Stimulated activated CD4-positive, alpha-beta T cell treated with anti-CD3 and anti-CD28 coated beads, Interleukin-1b, Interleukin-23, amount 100 ng/mL, for 48 hours (primary cell): ENCODE measurements around the gene CXCR4.

Experiments used
- DNase-seq: peaks from one replicate; pipeline ENCODE4 v3.0.0-alpha.2; 2020

Gene CXCR4

DNA sequence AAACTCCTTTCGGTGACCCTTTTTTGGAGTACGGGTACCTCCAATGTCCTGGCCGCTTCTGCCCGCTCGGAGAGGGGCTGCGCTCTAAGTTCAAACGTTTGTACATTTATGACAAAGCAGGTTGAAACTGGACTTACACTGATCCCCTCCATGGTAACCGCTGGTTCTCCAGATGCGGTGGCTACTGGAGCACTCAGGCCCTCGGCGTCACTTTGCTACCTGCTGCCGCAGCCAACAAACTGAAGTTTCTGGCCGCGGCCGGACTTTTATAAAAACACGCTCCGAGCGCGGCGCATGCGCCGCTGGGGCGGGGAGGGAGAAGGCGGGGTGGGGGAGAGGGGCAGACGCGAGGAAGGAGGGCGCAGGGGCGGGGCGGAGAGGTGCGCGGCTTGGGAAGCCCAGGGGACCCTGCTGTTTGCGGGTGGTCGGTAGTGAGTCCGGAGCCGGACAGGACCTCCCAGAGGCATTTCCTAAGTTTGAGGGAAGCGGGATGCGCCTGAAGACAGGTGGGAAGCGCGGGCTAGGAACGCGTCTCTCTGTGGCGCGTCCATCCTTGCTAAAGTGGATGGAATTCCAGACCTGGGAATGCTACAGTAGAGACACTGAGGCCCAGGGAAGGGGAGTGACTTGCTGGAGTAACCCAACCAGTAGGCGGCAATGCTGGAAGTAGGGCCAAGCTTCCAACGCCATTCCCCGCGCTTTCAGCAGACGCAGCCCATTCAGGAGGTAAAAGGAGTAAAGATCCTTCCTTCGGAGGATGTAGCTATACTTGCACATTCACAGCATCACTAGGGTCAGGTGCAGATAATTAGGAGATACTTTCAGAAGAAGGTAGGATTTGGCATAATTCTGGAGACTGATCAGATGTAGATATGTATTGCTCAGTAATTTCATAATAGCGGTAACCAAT, at the start of gene CXCR4:
Gene CXCR4, minus strand, starts transcription at position 241 of the 910 bp plus-strand sequence. Its CDS starts 89 bp downstream, at position 152.
- DNase-seq = peak; percentile 80

GRCh38 chr2:136164280-136164776, 46.4 kb upstream of the CXCR4 start:
- no peak for DNase-seq

- no peak for DNase-seq
Observed at GRCh38 chr2:136162438-136162837, 44.5 kb upstream of the CXCR4 start.

GRCh38 chr2:136156411-136156810, 38.5 kb upstream of the CXCR4 start:
- no peak for DNase-seq

DNA sequence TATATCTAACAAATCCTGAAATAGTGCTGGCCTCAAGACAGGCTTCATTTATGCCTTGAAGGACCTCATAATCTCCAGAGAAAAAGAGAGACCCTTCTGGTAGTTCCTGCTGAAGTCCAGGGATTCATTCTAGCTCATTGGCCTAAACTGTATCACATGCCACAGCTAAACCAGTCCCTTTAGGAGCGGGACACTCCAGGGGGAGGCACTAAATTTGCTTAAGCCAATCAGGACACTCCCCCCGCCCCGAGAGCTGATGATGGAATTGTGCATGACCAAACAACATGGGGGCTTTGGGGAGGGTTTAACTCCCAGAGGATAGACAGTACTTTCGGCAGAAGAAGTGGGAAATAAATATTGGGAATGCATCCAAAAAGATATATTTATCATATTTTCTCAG, 36.4 kb upstream of the CXCR4 start:
- no peak for DNase-seq

GRCh38 chr2:136151021-136151971, 33.3 kb upstream of the CXCR4 start:
- no peak for DNase-seq

- no peak for DNase-seq
Observed at GRCh38 chr2:136149011-136149410, 31.1 kb upstream of the CXCR4 start.

DNA sequence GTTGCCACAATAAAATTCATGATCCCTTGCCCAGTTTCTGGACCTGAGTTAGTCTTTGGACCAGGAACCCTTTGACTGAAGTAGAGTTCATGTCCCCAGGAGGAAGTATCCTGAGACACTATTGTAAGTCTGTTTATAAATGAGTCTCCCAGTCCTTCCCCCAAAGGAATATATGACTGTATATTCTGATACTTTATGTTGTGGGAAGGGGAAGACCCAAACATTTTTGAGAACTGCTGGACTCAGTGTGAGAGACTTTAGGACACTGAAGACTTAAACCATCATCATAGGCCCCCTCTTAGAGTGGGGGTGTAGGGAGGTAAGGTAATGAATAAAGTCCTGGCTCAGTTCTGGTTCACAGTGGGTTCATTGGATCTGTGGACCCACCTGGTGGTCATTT, 28.6 kb upstream of the CXCR4 start:
- no peak for DNase-seq

DNA sequence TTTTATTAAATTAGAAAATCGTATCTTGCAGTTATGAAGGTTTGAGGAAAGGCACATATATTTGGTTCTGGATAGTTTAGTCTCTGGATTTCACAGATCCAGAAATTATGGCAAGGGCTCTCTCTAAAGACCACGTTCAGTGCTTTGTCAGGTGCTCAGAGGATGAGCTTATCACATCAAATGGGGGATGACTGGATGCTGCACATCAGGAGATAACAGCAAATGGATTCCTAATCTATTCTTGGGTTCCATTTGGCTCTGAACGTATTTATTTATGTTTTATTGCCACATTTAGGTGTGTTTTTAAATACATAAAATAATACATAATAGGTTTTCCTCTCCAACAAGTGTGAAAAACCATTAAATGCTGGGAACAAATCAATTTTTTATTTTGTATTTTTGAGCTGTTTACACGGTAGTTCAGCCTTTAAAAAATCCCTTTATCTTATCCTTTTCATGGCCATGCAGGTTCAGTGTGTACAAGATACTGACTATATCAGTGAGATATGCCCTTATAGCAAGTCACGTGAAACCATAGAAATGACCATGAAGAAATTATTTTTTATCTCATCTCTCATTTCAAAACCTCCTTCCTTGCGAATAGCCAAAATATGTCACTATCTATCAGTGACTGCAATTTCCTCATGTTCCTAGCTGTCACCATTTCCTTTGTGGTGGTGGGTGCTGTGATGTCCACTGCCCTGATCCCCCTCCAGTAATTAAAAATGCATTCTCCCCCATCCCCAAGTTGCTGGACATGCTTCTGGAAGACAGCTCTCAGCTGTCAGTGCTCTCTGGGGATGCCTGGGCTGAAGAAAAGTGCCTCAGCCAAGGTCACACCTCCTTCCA, 25.9 kb upstream of the CXCR4 start:
- no peak for DNase-seq

GRCh38 chr2:136141510-136142149, 23.7 kb upstream of the CXCR4 start:
- no peak for DNase-seq

- no peak for DNase-seq
Observed at GRCh38 chr2:136139631-136140030, 21.7 kb upstream of the CXCR4 start.

- DNase-seq = no peak
Observed at GRCh38 chr2:136137982-136138381, 20.0 kb upstream of the CXCR4 start.

DNA sequence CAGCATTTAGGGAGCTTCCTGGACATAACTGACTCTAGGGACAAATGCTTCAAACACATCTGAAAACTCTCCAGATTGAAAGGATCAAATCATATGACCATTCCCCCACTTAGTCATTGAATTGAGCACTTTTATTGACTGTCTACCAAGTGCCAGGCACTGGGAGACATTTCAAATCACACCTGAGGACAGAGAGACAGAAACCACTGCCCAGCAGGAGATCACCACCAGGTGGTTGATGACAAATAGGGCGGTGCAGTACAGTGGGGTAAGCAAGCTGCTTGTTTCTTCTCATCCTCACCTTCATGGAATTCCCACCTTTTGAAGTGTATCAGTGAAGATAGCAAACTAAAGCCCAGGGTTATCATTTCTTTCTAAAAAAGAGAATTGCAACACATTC, 19.0 kb upstream of the CXCR4 start:
- DNase-seq = no peak

DNA sequence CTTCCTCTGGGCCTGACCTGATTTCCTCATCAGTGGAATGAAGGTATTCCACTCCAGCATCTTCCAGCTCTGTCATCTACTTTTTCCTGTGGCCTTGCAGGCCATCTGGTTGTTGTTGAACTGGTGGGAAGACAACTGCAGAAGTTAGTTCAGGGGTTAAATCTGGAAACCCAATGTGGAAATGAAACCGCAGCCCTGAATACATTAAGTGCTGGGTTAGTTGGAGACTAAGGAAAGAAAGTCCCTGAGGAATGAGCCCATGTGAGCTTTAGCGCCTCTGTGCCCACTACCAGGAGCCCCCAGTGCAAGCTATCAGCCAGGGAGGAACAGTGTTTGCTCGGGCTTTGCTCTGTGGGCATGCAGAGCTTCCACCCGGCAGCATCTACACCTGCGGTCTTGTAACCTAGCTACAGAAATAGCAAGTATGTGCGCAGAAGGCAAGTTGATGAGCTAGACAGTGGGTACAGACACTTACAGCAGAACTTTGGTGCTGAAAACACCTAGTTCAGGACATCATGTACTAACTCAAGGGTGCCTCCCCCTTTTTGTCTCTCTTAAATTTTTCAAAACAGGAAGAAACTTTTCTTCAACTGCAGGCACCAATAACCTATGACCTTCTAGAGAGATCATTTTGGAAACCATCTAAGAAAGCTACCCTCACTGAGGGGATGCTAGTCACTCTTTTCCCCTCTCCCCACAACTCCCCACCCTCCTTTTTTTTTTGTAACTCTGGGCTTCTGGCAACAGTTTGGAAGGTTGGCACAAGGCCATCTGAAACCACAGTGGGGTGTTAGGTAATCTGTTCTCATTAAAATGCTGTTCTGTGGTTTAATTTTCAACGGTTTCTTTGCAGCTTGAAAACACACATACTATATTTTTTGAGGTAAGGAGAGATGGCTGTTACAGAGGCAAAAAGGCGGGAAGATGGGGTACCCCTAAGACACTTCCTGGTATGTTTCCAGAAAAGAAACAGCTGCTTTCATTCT, 18.3 kb upstream of the CXCR4 start:
- peak; percentile 58 for DNase-seq

DNA sequence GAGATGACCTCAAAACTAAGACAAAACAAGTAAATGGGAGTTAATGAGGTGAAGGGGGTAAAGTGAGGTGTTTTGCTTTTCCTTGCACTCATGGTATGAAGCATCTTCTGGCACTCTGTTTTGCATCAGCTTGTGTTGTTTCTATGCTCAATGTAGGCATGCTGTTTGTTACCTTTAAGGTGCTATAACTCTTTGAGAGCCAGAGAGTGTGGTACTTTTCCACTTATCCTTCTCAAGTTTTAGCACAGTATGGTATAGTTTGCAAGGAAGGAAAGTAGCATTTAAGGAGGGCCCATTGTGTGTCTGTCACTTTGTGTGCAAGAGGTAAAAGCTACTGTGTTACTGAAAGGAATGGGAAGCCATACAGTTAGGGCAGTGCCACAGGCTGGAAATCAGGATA, 17.5 kb upstream of the CXCR4 start:
- DNase-seq = no peak

GRCh38 chr2:136134126-136134525, 16.2 kb upstream of the CXCR4 start:
- DNase-seq = peak; percentile 71

DNA sequence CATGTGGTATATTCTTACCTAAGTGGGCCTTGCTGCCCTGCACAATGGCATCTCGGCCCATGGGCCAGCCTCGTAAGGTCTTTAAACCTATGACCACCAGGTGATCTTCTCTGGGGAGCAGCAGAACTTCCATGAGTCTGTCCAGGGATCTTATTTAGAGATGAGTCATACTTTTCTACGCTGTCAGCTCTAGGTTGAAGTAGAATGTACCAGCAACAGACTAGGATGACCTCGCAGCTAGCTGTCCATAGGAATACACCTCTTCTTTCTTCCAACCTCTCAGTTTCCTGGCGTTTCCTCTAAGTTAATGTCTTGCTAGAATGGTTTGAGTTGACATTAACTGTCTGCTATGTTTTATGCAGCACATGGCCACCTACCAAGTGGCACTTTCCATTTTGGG, 15.6 kb upstream of the CXCR4 start:
- DNase-seq = no peak

GRCh38 chr2:136133176-136133575, 15.2 kb upstream of the CXCR4 start:
- DNase-seq = no peak

GRCh38 chr2:136132825-136133155, 14.8 kb upstream of the CXCR4 start:
- DNase-seq = no peak

- DNase-seq = peak; percentile 68
Observed at GRCh38 chr2:136131961-136132824, 14.2 kb upstream of the CXCR4 start.
